WTC11 (cell line): ENCODE results near the gene RGS7.

Experiments used
- CTCF ChIP-seq: fragments of 200-600 bp; IDR thresholded peaks from 2 replicates; pipeline ENCODE4 v1.8.0; 2022; ENCODE audit warnings: antibody characterized with exemption
- HMGA2 ChIP-seq: fragments of 250-450 bp; sonication (Bioruptor Pico); IDR thresholded peaks from 2 replicates; pipeline ENCODE4 v1.4.0; 2021; ENCODE audit warnings: mild to moderate bottlenecking, moderate library complexity
- MXD4 ChIP-seq: fragments of 250-450 bp; sonication (Bioruptor Pico); IDR thresholded peaks from 2 replicates; pipeline ENCODE4 v1.8.0; 2021; ENCODE audit warnings: mild to moderate bottlenecking, moderate library complexity, borderline replicate concordance
- TF ChIP-seq, protein P1 (sequence below): sonication (generic); formaldehyde crosslinking; conservative IDR thresholded peaks from 2 replicates; pipeline ENCODE4 v1.8.1; 2022; ENCODE audit warnings: mild to moderate bottlenecking, missing genetic modification reagents
- TF ChIP-seq, protein P2 (sequence below): sonication (generic); formaldehyde crosslinking; IDR thresholded peaks from 2 replicates; pipeline ENCODE4 v1.8.1; 2023; ENCODE audit warnings: mild to moderate bottlenecking, missing genetic modification reagents, moderate library complexity

GRCh38 chr1:241063276-241063675 is 293.7 kb downstream of the RGS7 start:
- TF ChIP-seq CTCF (no peak), HMGA2 (CRISPR knock-in tag) (no peak), MXD4 (CRISPR knock-in tag) (no peak)
- TF ChIP-seq, protein P1, sequence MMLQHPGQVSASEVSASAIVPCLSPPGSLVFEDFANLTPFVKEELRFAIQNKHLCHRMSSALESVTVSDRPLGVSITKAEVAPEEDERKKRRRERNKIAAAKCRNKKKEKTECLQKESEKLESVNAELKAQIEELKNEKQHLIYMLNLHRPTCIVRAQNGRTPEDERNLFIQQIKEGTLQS, result no peak
- TF ChIP-seq, protein P2, sequence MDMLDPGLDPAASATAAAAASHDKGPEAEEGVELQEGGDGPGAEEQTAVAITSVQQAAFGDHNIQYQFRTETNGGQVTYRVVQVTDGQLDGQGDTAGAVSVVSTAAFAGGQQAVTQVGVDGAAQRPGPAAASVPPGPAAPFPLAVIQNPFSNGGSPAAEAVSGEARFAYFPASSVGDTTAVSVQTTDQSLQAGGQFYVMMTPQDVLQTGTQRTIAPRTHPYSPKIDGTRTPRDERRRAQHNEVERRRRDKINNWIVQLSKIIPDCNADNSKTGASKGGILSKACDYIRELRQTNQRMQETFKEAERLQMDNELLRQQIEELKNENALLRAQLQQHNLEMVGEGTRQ, result no peak
